GM23338 (cell line): ENCODE results near the gene PDE6A. TPM values are rescaled to one million over a fixed set of nuclear protein-coding genes. Genes with fewer than 3 reads are reported as not detected.

Source experiments
- ATAC-seq: fragments of 200-7000 bp; cut with Tn5 transposase; 3 replicates; pipeline ENCODE4 v1.9.1; 2020
- DNase-seq: peaks from one replicate; pipeline ENCODE4 v3.0.0-alpha.2; 2015; ENCODE audit warnings: low spot score
- H2AFZ ChIP-seq: fragments of 200-600 bp; sonication (generic); 2 replicates; pipeline ENCODE4 v1.8.0; 2016; ENCODE audit warnings: antibody characterized with exemption, mild to moderate bottlenecking, moderate library complexity
- H3F3A ChIP-seq: fragments of 200-600 bp; sonication (generic); replicated peaks from 2 replicates; pipeline ENCODE4 v1.8.0; 2017; ENCODE audit warnings: antibody characterized with exemption, mixed run types, low read depth
- H3K27ac ChIP-seq: fragments of 200-600 bp; sonication (generic); 2 replicates; pipeline ENCODE4 v1.6.1; 2016; ENCODE audit warnings: low read depth
- H3K27me3 ChIP-seq: fragments of 200-600 bp; sonication (generic); 2 replicates; pipeline ENCODE4 v1.8.0; 2016; ENCODE audit warnings: mild to moderate bottlenecking, mixed run types, moderate library complexity; ENCODE audit not compliant: insufficient read depth
- H3K36me3 ChIP-seq: fragments of 200-600 bp; sonication (generic); 2 replicates; pipeline ENCODE4 v1.8.0; 2016; ENCODE audit warnings: mild to moderate bottlenecking; ENCODE audit not compliant: insufficient read depth
- H3K4me1 ChIP-seq: fragments of 200-600 bp; sonication (generic); 2 replicates; pipeline ENCODE4 v1.8.0; 2016; ENCODE audit warnings: mild to moderate bottlenecking, moderate library complexity; ENCODE audit not compliant: insufficient read depth
- H3K4me2 ChIP-seq: fragments of 200-600 bp; sonication (generic); 2 replicates; pipeline ENCODE4 v1.7.1; 2017; ENCODE audit warnings: mixed run types
- H3K4me3 ChIP-seq: fragments of 200-600 bp; sonication (generic); 2 replicates; pipeline ENCODE4 v1.6.1; 2016; ENCODE audit warnings: mixed run types
- H3K79me2 ChIP-seq: fragments of 200-600 bp; sonication (generic); replicated peaks from 2 replicates; pipeline ENCODE4 v1.8.0; 2017; ENCODE audit warnings: mild to moderate bottlenecking; ENCODE audit not compliant: insufficient read depth
- H3K9me2 ChIP-seq: fragments of 200-600 bp; sonication (generic); 2 replicates; pipeline ENCODE4 v1.8.0; 2017; ENCODE audit not compliant: insufficient read depth
- H4K20me1 ChIP-seq: fragments of 200-600 bp; sonication (generic); replicated peaks from 2 replicates; pipeline ENCODE4 v1.8.0; 2017; ENCODE audit warnings: mild to moderate bottlenecking; ENCODE audit not compliant: insufficient read depth
- H3K27ac Mint-ChIP-seq: 2 replicates; pipeline ENCODE4 v1.8.0; 2020; ENCODE audit warnings: inconsistent platforms, mild to moderate bottlenecking, moderate library complexity, mixed read lengths
- H3K27me3 Mint-ChIP-seq: 3 replicates; pipeline ENCODE4 v1.8.0; 2022; ENCODE audit warnings: low read depth, mild to moderate bottlenecking, moderate library complexity, mixed read lengths, inconsistent platforms; ENCODE audit not compliant: insufficient read depth, poor library complexity
- H3K36me3 Mint-ChIP-seq: 3 replicates; pipeline ENCODE4 v1.8.0; 2021; ENCODE audit warnings: low read depth, mild to moderate bottlenecking, inconsistent platforms, moderate library complexity, mixed read lengths
- H3K4me1 Mint-ChIP-seq: 3 replicates; pipeline ENCODE4 v1.8.0; 2020; ENCODE audit warnings: mild to moderate bottlenecking, inconsistent platforms, mixed read lengths
- H3K4me3 Mint-ChIP-seq: 3 replicates; pipeline ENCODE4 v1.8.0; 2021; ENCODE audit warnings: moderate library complexity, mild to moderate bottlenecking, inconsistent platforms, mixed read lengths
- H3K9me3 Mint-ChIP-seq: 3 replicates; pipeline ENCODE4 v1.8.0; 2020; ENCODE audit warnings: moderate library complexity, mild to moderate bottlenecking, inconsistent platforms, mixed read lengths
- EZH2 ChIP-seq: fragments of 200-600 bp; sonication (generic); IDR thresholded peaks from one replicate; pipeline ENCODE4 v1.8.0; 2017; ENCODE audit warnings: antibody characterized with exemption, mild to moderate bottlenecking, low read depth; ENCODE audit not compliant: unreplicated experiment
- JUNB ChIP-seq: IDR thresholded peaks from one replicate; pipeline ENCODE4 v1.6.1; 2016; ENCODE audit warnings: antibody characterized with exemption; ENCODE audit not compliant: unreplicated experiment
- NANOG ChIP-seq: IDR thresholded peaks from 2 replicates; pipeline ENCODE4 v1.6.1; 2016; ENCODE audit warnings: antibody characterized with exemption, borderline replicate concordance
- STAT1 ChIP-seq: IDR thresholded peaks from one replicate; pipeline ENCODE4 v1.6.1; 2016; ENCODE audit warnings: antibody characterized with exemption; ENCODE audit not compliant: unreplicated experiment
- ZNF114 ChIP-seq: fragments of 250-450 bp; sonication (Bioruptor Pico); IDR thresholded peaks from 2 replicates; pipeline ENCODE4 v1.5.0; 2020; ENCODE audit warnings: mild to moderate bottlenecking, moderate library complexity
- ZNF331 ChIP-seq: fragments of 250-450 bp; sonication (Bioruptor Pico); IDR thresholded peaks from 2 replicates; pipeline ENCODE4 v1.5.0; 2020; ENCODE audit warnings: low read depth, mild to moderate bottlenecking, moderate library complexity
- ZNF462 ChIP-seq: fragments of 250-450 bp; sonication (Bioruptor Pico); IDR thresholded peaks from 2 replicates; pipeline ENCODE4 v1.5.0; 2020; ENCODE audit warnings: mild to moderate bottlenecking, moderate library complexity
- polyA plus RNA-seq: library from polyadenylated mRNA; unstranded; fragments of >200 nt; fragmentation: Nextera tagmentation; extraction: Ambion mirVana; gene quantifications from 2 replicates; pipeline ENCODE4 v1.2.1, GENCODE V29; 2016
- total RNA-seq: library from RNA; depleted of rRNA; stranded (reverse); fragments of >200 nt; shearing (Covaris generic); gene quantifications from 2 replicates; pipeline ENCODE4 v1.2.3, GENCODE V29; 2014
- TF ChIP-seq, protein P1 (sequence below): IDR thresholded peaks from 2 replicates; pipeline ENCODE4 v1.6.1; 2016; ENCODE audit warnings: antibody characterized with exemption

The PDE6A gene
- total and polyA plus RNA-seq, 2 experiments from 2014 or later, result 0.08 TPM; not detected in 1

DNA sequence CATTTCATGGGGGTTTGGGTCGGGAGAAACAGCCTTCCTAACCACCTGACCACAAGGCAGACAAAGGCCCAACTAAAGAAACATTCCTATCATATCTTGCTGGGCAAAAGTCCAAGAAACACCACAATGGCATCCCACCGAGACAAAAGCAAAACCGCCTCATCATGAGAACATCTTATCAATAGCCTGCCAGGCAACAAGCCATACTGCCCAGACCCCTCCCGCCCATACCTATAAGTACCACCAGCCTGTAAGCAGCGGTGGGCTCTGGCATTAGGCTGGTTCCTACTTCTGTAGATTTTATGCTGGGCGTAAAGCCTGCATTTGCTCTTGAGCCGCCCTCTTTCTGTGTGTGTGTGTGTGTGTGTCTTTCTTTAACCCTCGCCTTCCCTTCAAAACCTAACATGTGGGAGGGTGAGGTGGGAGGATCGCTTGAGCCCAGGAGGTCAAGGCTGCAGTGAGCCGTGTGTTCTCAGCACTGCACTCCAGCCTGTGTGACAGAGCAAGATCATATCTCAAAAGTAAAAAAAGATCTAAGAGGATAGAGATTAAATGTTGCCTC, 56.9 kb downstream of the PDE6A start:
- TF ChIP-seq ZNF114 (CRISPR knock-in tag), result no peak
- no peak for TF ChIP-seq ZNF462 (CRISPR knock-in tag)
- TF ChIP-seq, protein P1, sequence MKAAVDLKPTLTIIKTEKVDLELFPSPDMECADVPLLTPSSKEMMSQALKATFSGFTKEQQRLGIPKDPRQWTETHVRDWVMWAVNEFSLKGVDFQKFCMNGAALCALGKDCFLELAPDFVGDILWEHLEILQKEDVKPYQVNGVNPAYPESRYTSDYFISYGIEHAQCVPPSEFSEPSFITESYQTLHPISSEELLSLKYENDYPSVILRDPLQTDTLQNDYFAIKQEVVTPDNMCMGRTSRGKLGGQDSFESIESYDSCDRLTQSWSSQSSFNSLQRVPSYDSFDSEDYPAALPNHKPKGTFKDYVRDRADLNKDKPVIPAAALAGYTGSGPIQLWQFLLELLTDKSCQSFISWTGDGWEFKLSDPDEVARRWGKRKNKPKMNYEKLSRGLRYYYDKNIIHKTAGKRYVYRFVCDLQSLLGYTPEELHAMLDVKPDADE, result no peak
- TF ChIP-seq STAT1, result no peak
- no peak for TF ChIP-seq ZNF331
- no peak for TF ChIP-seq NANOG
- no peak for TF ChIP-seq JUNB
- TF ChIP-seq EZH2, result no peak
- Histone ChIP-seq H2AFZ (no peak overlapping the region), H3K4me1 (no peaks in the 10 kb centered on the region), H3K9me2 (no peaks in the 10 kb centered on the region), H3K4me2 (no peak overlapping the region), H3K36me3 (no peaks in the 10 kb centered on the region), H3K79me2 (no peaks in the 10 kb centered on the region), H3K4me3 (no peak overlapping the region), H3F3A (no peaks in the 10 kb centered on the region), H3K27me3 (no peaks in the 10 kb centered on the region), H3K27ac (no peak overlapping the region), H4K20me1 (no peaks in the 10 kb centered on the region)
- no peak overlapping the region for H3K4me3 Mint-ChIP-seq
- DNase-seq (no peak), ATAC-seq (no peak)
- H3K4me1 Mint-ChIP-seq, result no peaks in the 10 kb centered on the region
- no peaks in the 10 kb centered on the region for H3K36me3 Mint-ChIP-seq
- no peak overlapping the region for H3K27ac Mint-ChIP-seq
- H3K27me3 Mint-ChIP-seq, result peaks cover 6% of the 10 kb centered on the region
- no peaks in the 10 kb centered on the region for H3K9me3 Mint-ChIP-seq
